ENCODE data around the gene TBC1D5. TPM values are rescaled to one million over a fixed set of nuclear protein-coding genes. Genes with fewer than 3 reads are reported as not detected.
"Not testable (repeated sequence)": the region's sequence is repeated elsewhere in the genome, so short reads cannot be mapped to it uniquely, and the experiment has no call there.

TBC1D5 gene
- polyA plus RNA-seq (2011; rRNA removed) (35.5 and 44.6 TPM in 2 replicates), polyA minus RNA-seq (2011; rRNA and poly(A)+ RNA removed) (38.5 and 61.8 TPM in 2 replicates)

GRCh38 chr3:17742102-17742879 is at the start of gene TBC1D5:
TBC1D5 (minus strand) TSS chr3:17742631; CDS start chr3:17508570, 234,061 bp downstream.
- peak; percentile 96 for DNase-seq (ENCODE audit: low read depth, low spot score)
- H3K4me3 ChIP-seq (ENCODE audit: low read depth, low read length) = peak within 1 kb of the TSS; percentile 78
- CTCF ChIA-PET = interaction anchor here (0.6 to 1.0 kb wide), 6 partner anchors 97 to 700 kb away, joined by 3 to 5 read pairs (median 4); no protein-coding TSS in a partner anchor
- H3K9me3 ChIP-seq (ENCODE audit: control insufficient read depth, insufficient read depth, low read length) = no peaks in the 10 kb centered on the region
- TF ChIP-seq CTCF (IDR thresholded peaks at IDR 0.05; ENCODE audit: low read depth, low read length) = no peak
- peak within 1 kb of the TSS; percentile 91 for H3K27ac ChIP-seq (ENCODE audit: low read depth, low read length)
- POLR2A ChIA-PET = interaction anchor here (0.6 to 1.6 kb wide), 11 partner anchors 9 to 494 kb away, joined by 3 to 10 read pairs (median 4); no protein-coding TSS in a partner anchor
- no peaks in the 10 kb centered on the region for H3K27me3 ChIP-seq (ENCODE audit: control insufficient read depth, insufficient read depth, low read length)

- no peak overlapping the region for H3K4me3 ChIP-seq (ENCODE audit: low read depth, low read length)
- no peak for DNase-seq (ENCODE audit: low read depth, low spot score)
- ChIA-PET CTCF (no interaction called here), POLR2A (no interaction called here)
- no peak overlapping the region for H3K27ac ChIP-seq (ENCODE audit: low read depth, low read length)
- no peaks in the 10 kb centered on the region for H3K27me3 ChIP-seq (ENCODE audit: control insufficient read depth, insufficient read depth, low read length)
- no peaks in the 10 kb centered on the region for H3K9me3 ChIP-seq (ENCODE audit: control insufficient read depth, insufficient read depth, low read length)
- no peak for TF ChIP-seq CTCF (IDR thresholded peaks at IDR 0.05; ENCODE audit: low read depth, low read length)
Measured at GRCh38 chr3:17783426-17783825, 41.0 kb upstream of the TBC1D5 start.

- DNase-seq (ENCODE audit: low read depth, low spot score) = no peak
- ChIA-PET CTCF (no interaction called here), POLR2A (no interaction called here)
- Histone ChIP-seq H3K27ac (ENCODE audit: low read depth, low read length) (no peak overlapping the region), H3K9me3 (ENCODE audit: control insufficient read depth, insufficient read depth, low read length) (no peaks in the 10 kb centered on the region), H3K27me3 (ENCODE audit: control insufficient read depth, insufficient read depth, low read length) (no peaks in the 10 kb centered on the region), H3K4me3 (ENCODE audit: low read depth, low read length) (no peak overlapping the region)
- TF ChIP-seq CTCF (IDR thresholded peaks at IDR 0.05; ENCODE audit: low read depth, low read length) = no peak
Measured at GRCh38 chr3:17782751-17783150, 40.3 kb upstream of the TBC1D5 start.

- H3K9me3 ChIP-seq (ENCODE audit: control insufficient read depth, insufficient read depth, low read length); POLR2A ChIA-PET; H3K4me3 ChIP-seq (ENCODE audit: low read depth, low read length); H3K27me3 ChIP-seq (ENCODE audit: control insufficient read depth, insufficient read depth, low read length); DNase-seq (ENCODE audit: low read depth, low spot score); CTCF ChIA-PET; H3K27ac ChIP-seq (ENCODE audit: low read depth, low read length): not testable (repeated sequence)
Measured at GRCh38 chr3:17780369-17780768, 37.9 kb upstream of the TBC1D5 start.

GRCh38 chr3:17779304-17780250 is 37.1 kb upstream of the TBC1D5 start:
- H3K4me3 ChIP-seq (ENCODE audit: low read depth, low read length); DNase-seq (ENCODE audit: low read depth, low spot score); POLR2A ChIA-PET; H3K27me3 ChIP-seq (ENCODE audit: control insufficient read depth, insufficient read depth, low read length); H3K27ac ChIP-seq (ENCODE audit: low read depth, low read length); H3K9me3 ChIP-seq (ENCODE audit: control insufficient read depth, insufficient read depth, low read length); CTCF ChIA-PET: not testable (repeated sequence)

GRCh38 chr3:17777326-17777725 is 34.9 kb upstream of the TBC1D5 start:
- H3K27me3 ChIP-seq (ENCODE audit: control insufficient read depth, insufficient read depth, low read length); CTCF ChIA-PET; POLR2A ChIA-PET; DNase-seq (ENCODE audit: low read depth, low spot score); H3K9me3 ChIP-seq (ENCODE audit: control insufficient read depth, insufficient read depth, low read length); H3K4me3 ChIP-seq (ENCODE audit: low read depth, low read length); H3K27ac ChIP-seq (ENCODE audit: low read depth, low read length): not testable (repeated sequence)

Measured in AG04450 (cell line).